Muscle of leg (tissue), 11 donors: ENCODE data around the gene KCNAB1. TPM values are rescaled to one million over a fixed set of nuclear protein-coding genes. Genes with fewer than 3 reads are reported as not detected.
A peak's percentile ranks its signal among the peaks of the same experiment; 100 is the strongest.

Experiments
- DNase-seq: peaks from one replicate; pipeline ENCODE4 v3.0.0; 2013
- H3K27ac ChIP-seq: one replicate; pipeline ENCODE4 v1.5.1; 2013; ENCODE audit warnings: mild to moderate bottlenecking, low read length, control low read depth
- H3K27me3 ChIP-seq: one replicate; pipeline ENCODE4 v1.6.1; 2013; ENCODE audit warnings: low read length; ENCODE audit not compliant: control insufficient read depth, insufficient read depth
- H3K36me3 ChIP-seq: one replicate; pipeline ENCODE4 v1.6.1; 2013; ENCODE audit warnings: low read length; ENCODE audit not compliant: control insufficient read depth, insufficient read depth
- H3K4me1 ChIP-seq: one replicate; pipeline ENCODE4 v1.6.1; 2013; ENCODE audit warnings: low read length; ENCODE audit not compliant: control insufficient read depth, insufficient read depth
- H3K4me3 ChIP-seq: one replicate; pipeline ENCODE4 v1.5.1; 2013; ENCODE audit warnings: low read length, control low read depth
- H3K9me3 ChIP-seq: replicated peaks from 2 replicates; pipeline ENCODE4 v1.6.1; 2013; ENCODE audit warnings: low read depth, low read length; ENCODE audit not compliant: control insufficient read depth
- WGBS: methylation state at CpG from one replicate; pipeline ENCODE4 v1.1.5; 2013; ENCODE audit warnings: missing lambda C conversion rate; ENCODE audit not compliant: insufficient coverage; 5-methylcytosine and 5-hydroxymethylcytosine counted together
- polyA plus RNA-seq, 8 donors: library from polyadenylated mRNA; unstranded; fragments of 120-200 nt; gene quantifications; one replicate each; pipeline versions ENCODE4 v1.2.1 to v1.2.3, GENCODE V29; 2013; ENCODE audit warnings: inconsistent platforms in 1 of 8, low replicate concordance in 1 of 8; ENCODE audit not compliant: insufficient read length in 8 of 8, insufficient read depth in 1 of 8
- total RNA-seq: library from RNA; stranded (reverse); fragments of 120-200 nt; gene quantifications from one replicate; pipeline ENCODE4 v1.2.4, GENCODE V29; 2013

The KCNAB1 gene
- total and polyA plus RNA-seq, 9 donors: 4.3 to 8.4 (median 5.0) TPM

- no peaks in the 10 kb centered on the region for H3K27me3 ChIP-seq
- H3K36me3 ChIP-seq: no peaks in the 10 kb centered on the region
- no peak overlapping the region for H3K4me3 ChIP-seq
- no peaks in the 10 kb centered on the region for H3K4me1 ChIP-seq
- H3K9me3 ChIP-seq: no peaks in the 10 kb centered on the region
- DNase-seq: peak; percentile 31
- no peak overlapping the region for H3K27ac ChIP-seq
- WGBS: no CpG with 5 or more reads among the region's 1 CpG
Observed at GRCh38 chr3:156516961-156517360, 396.6 kb downstream of the KCNAB1 start.

GRCh38 chr3:156518726-156519125, 398.3 kb downstream of the KCNAB1 start:
- H3K9me3 ChIP-seq: no peaks in the 10 kb centered on the region
- H3K27ac ChIP-seq: no peak overlapping the region
- H3K36me3 ChIP-seq: no peaks in the 10 kb centered on the region
- no peaks in the 10 kb centered on the region for H3K4me1 ChIP-seq
- no peaks in the 10 kb centered on the region for H3K27me3 ChIP-seq
- H3K4me3 ChIP-seq: no peak overlapping the region
- DNase-seq: peak; percentile 18

GRCh38 chr3:156519758-156520162, 399.4 kb downstream of the KCNAB1 start:
- Histone ChIP-seq H3K27ac (no peak overlapping the region), H3K36me3 (no peaks in the 10 kb centered on the region), H3K4me3 (no peak overlapping the region), H3K27me3 (no peaks in the 10 kb centered on the region), H3K4me1 (no peaks in the 10 kb centered on the region), H3K9me3 (no peaks in the 10 kb centered on the region)
- WGBS: no CpG with 5 or more reads among the region's 1 CpG
- DNase-seq: no peak

- Histone ChIP-seq H3K27me3 (no peaks in the 10 kb centered on the region), H3K9me3 (no peaks in the 10 kb centered on the region), H3K4me1 (no peaks in the 10 kb centered on the region), H3K36me3 (no peaks in the 10 kb centered on the region), H3K4me3 (no peak overlapping the region), H3K27ac (no peak overlapping the region)
- no peak for DNase-seq
- no CpG with 5 or more reads among the region's 4 CpGs for WGBS
Observed at GRCh38 chr3:156522673-156523072, 402.3 kb downstream of the KCNAB1 start.

- Histone ChIP-seq H3K9me3 (no peaks in the 10 kb centered on the region), H3K36me3 (no peaks in the 10 kb centered on the region), H3K27me3 (no peaks in the 10 kb centered on the region), H3K27ac (no peak overlapping the region), H3K4me3 (no peak overlapping the region), H3K4me1 (no peaks in the 10 kb centered on the region)
- no peak for DNase-seq
- WGBS: no CpG with 5 or more reads among the region's 1 CpG
Observed at GRCh38 chr3:156525808-156526207, 405.4 kb downstream of the KCNAB1 start.

GRCh38 chr3:156527060-156527459, 406.7 kb downstream of the KCNAB1 start:
- Histone ChIP-seq H3K36me3 (no peaks in the 10 kb centered on the region), H3K4me1 (no peaks in the 10 kb centered on the region), H3K9me3 (no peaks in the 10 kb centered on the region), H3K4me3 (no peak overlapping the region), H3K27ac (no peak overlapping the region), H3K27me3 (no peaks in the 10 kb centered on the region)
- WGBS: no CpG with 5 or more reads among the region's 1 CpG
- DNase-seq: no peak

GRCh38 chr3:156530980-156531379, 410.6 kb downstream of the KCNAB1 start:
- peaks cover 9% of the 10 kb centered on the region for H3K4me1 ChIP-seq
- H3K4me3 ChIP-seq: no peak overlapping the region
- no peaks in the 10 kb centered on the region for H3K27me3 ChIP-seq
- 100% methylated on average over 4 of the region's 5 CpGs for WGBS
- no peak overlapping the region for H3K27ac ChIP-seq
- H3K9me3 ChIP-seq: no peaks in the 10 kb centered on the region
- DNase-seq: no peak
- H3K36me3 ChIP-seq: no peaks in the 10 kb centered on the region

- no peak for DNase-seq
- no peaks in the 10 kb centered on the region for H3K27me3 ChIP-seq
- H3K4me1 ChIP-seq: peaks cover 9% of the 10 kb centered on the region
- no peaks in the 10 kb centered on the region for H3K9me3 ChIP-seq
- 67% methylated on average over 1 of the region's 3 CpGs for WGBS
- H3K36me3 ChIP-seq: peaks cover 3% of the 10 kb centered on the region
- no peak overlapping the region for H3K27ac ChIP-seq
- no peak overlapping the region for H3K4me3 ChIP-seq
Observed at GRCh38 chr3:156532730-156533129, 412.4 kb downstream of the KCNAB1 start.

- no peak overlapping the region for H3K4me3 ChIP-seq
- no peak for DNase-seq
- H3K27ac ChIP-seq: no peak overlapping the region
- H3K9me3 ChIP-seq: no peaks in the 10 kb centered on the region
- H3K27me3 ChIP-seq: no peaks in the 10 kb centered on the region
- peaks cover 9% of the 10 kb centered on the region for H3K4me1 ChIP-seq
- 65% methylated on average over 3 of the region's 4 CpGs for WGBS
- peaks cover 3% of the 10 kb centered on the region for H3K36me3 ChIP-seq
Observed at GRCh38 chr3:156533205-156533604, 412.8 kb downstream of the KCNAB1 start.

GRCh38 chr3:156535162-156535627, 414.8 kb downstream of the KCNAB1 start:
- Histone ChIP-seq H3K9me3 (no peaks in the 10 kb centered on the region), H3K4me1 (peaks cover 9% of the 10 kb centered on the region), H3K27me3 (no peaks in the 10 kb centered on the region), H3K36me3 (peaks cover 5% of the 10 kb centered on the region), H3K4me3 (no peak overlapping the region), H3K27ac (peak overlapping the region; percentile 86)
- WGBS: 5% methylated on average over 3 of the region's 4 CpGs
- peak; percentile 97 for DNase-seq

- Histone ChIP-seq H3K9me3 (no peaks in the 10 kb centered on the region), H3K4me1 (peaks cover 9% of the 10 kb centered on the region), H3K27me3 (no peaks in the 10 kb centered on the region), H3K36me3 (peaks cover 5% of the 10 kb centered on the region), H3K27ac (peak overlapping the region; percentile 86), H3K4me3 (no peak overlapping the region)
- 100% methylated on average over 1 of the region's 2 CpGs for WGBS
- DNase-seq: no peak
Observed at GRCh38 chr3:156535798-156536197, 415.4 kb downstream of the KCNAB1 start.
